ENCODE data around the gene COMMD7. TPM values are rescaled to one million over a fixed set of nuclear protein-coding genes. Genes with fewer than 3 reads are reported as not detected.

The COMMD7 gene
- total and polyA plus RNA-seq, 4 donors = 26.1 to 53.4 (median 43.0) TPM

- Histone ChIP-seq H3K27me3 (ENCODE audit: control insufficient read depth in 3 of 3, insufficient read depth in 3 of 3, low read length in 2 of 3) (no peaks in the 10 kb centered on the region), H3K9me3 (ENCODE audit: control insufficient read depth in 4 of 4, insufficient read depth in 3 of 4, low read length in 3 of 4) (no peaks in the 10 kb centered on the region), H3K36me3 (ENCODE audit: control insufficient read depth in 4 of 4, insufficient read depth in 4 of 4, low read length in 4 of 4) (no peaks in the 10 kb centered on the region), H3K27ac (ENCODE audit: low read depth in 1 of 2, low read length in 1 of 2) (no peak overlapping the region), H3K4me1 (ENCODE audit: control insufficient read depth in 5 of 5, insufficient read depth in 5 of 5, low read length in 5 of 5) (peaks cover 0 to 5% (median 0%) of the 10 kb centered on the region in 5 donors), H3K9ac (ENCODE audit: insufficient read depth in 1 of 2, low read length in 2 of 2) (no peak overlapping the region), H3K4me3 (no peak overlapping the region)
- TF ChIP-seq, protein P1, sequence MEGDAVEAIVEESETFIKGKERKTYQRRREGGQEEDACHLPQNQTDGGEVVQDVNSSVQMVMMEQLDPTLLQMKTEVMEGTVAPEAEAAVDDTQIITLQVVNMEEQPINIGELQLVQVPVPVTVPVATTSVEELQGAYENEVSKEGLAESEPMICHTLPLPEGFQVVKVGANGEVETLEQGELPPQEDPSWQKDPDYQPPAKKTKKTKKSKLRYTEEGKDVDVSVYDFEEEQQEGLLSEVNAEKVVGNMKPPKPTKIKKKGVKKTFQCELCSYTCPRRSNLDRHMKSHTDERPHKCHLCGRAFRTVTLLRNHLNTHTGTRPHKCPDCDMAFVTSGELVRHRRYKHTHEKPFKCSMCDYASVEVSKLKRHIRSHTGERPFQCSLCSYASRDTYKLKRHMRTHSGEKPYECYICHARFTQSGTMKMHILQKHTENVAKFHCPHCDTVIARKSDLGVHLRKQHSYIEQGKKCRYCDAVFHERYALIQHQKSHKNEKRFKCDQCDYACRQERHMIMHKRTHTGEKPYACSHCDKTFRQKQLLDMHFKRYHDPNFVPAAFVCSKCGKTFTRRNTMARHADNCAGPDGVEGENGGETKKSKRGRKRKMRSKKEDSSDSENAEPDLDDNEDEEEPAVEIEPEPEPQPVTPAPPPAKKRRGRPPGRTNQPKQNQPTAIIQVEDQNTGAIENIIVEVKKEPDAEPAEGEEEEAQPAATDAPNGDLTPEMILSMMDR (IDR thresholded peaks at IDR 0.05; ENCODE audit: control extremely low read depth, extremely low read depth) = no peak
- WGBS, 2 donors = 94 to 100% methylated on average over 1 of the region's 1 CpG
- no peak for DNase-seq
- ATAC-seq (ENCODE audit: insufficient read depth, low FRiP score) = no peak
Observed at GRCh38 chr20:32656827-32657226, 86.4 kb downstream of the COMMD7 start.

- Histone ChIP-seq H3K9ac (ENCODE audit: insufficient read depth in 1 of 2, low read length in 2 of 2) (no peak overlapping the region), H3K27ac (ENCODE audit: low read depth in 1 of 2, low read length in 1 of 2) (no peak overlapping the region), H3K9me3 (ENCODE audit: control insufficient read depth in 4 of 4, insufficient read depth in 3 of 4, low read length in 3 of 4) (no peaks in the 10 kb centered on the region), H3K4me1 (ENCODE audit: control insufficient read depth in 5 of 5, insufficient read depth in 5 of 5, low read length in 5 of 5) (peaks cover 0 to 5% (median 0%) of the 10 kb centered on the region in 5 donors), H3K4me3 (no peak overlapping the region), H3K36me3 (ENCODE audit: control insufficient read depth in 4 of 4, insufficient read depth in 4 of 4, low read length in 4 of 4) (no peaks in the 10 kb centered on the region), H3K27me3 (ENCODE audit: control insufficient read depth in 3 of 3, insufficient read depth in 3 of 3, low read length in 2 of 3) (no peaks in the 10 kb centered on the region)
- ATAC-seq (ENCODE audit: insufficient read depth, low FRiP score) = no peak
- TF ChIP-seq, protein P1 (IDR thresholded peaks at IDR 0.05; ENCODE audit: control extremely low read depth, extremely low read depth) = no peak
- no peak for DNase-seq
- WGBS, 2 donors = 72 to 73% methylated on average over 2 of the region's 2 CpGs
Observed at GRCh38 chr20:32655903-32656512, 87.3 kb downstream of the COMMD7 start.

DNA sequence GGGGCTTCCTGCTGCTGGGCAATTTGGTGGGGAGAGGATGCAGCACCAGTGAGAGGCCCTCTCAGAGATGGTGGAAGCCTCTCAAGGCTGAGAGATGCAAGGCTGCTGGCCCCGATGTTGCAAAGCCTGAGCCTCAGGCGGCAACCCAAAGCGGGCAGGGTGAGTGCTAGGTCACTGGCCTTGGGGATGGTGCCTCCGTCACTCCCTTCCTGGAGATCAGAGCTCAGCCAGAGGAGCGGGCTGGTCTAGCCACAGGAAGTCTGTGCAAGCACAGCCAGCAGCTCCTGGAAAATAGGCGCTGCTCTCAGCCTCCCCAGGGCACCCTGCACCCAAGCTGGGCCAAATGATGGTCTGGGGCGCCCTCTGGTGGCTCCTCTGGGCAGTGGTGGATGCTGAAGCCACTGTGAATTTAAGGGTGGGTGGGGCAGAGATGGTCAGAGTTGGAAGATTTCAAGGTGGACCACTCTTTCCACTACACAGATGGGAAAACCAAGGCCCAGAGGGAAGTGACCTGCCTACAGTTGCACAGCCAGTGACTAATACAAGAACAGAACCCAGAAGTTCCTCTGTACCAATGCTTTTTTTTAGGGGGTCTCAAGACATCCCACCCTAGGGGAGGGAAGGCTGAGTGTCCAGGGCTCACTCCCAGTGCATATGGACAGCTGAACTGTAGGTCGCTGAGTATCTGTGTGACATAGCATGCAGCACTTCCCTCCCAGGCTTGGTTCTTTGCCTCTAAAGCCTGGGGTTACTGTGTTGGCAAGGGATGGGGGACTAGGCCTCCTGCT, 90.3 kb downstream of the COMMD7 start:
- Histone ChIP-seq H3K9ac (ENCODE audit: insufficient read depth in 1 of 2, low read length in 2 of 2) (no peak overlapping the region), H3K4me3 (no peak overlapping the region)

More for the DNA sequence above, 90.3 kb downstream of the COMMD7 start:
- H3K9me3 ChIP-seq (ENCODE audit: control insufficient read depth in 4 of 4, insufficient read depth in 3 of 4, low read length in 3 of 4) = no peaks in the 10 kb centered on the region
- H3K4me1 ChIP-seq (ENCODE audit: control insufficient read depth in 5 of 5, insufficient read depth in 5 of 5, low read length in 5 of 5) = peaks cover 0 to 5% (median 0%) of the 10 kb centered on the region in 5 donors
- TF ChIP-seq, protein P1 (IDR thresholded peaks at IDR 0.05; ENCODE audit: control extremely low read depth, extremely low read depth) = peak; percentile 98
- DNase-seq (peak; percentile 85 to 88 (median 86)), ATAC-seq (ENCODE audit: insufficient read depth, low FRiP score) (peak; percentile 91)
- H3K36me3 ChIP-seq (ENCODE audit: control insufficient read depth in 4 of 4, insufficient read depth in 4 of 4, low read length in 4 of 4) = no peaks in the 10 kb centered on the region
- WGBS, 2 donors = 2 to 5% methylated on average over 8 of the region's 8 CpGs
- H3K27ac ChIP-seq (ENCODE audit: low read depth in 1 of 2, low read length in 1 of 2) = no peak overlapping the region
- H3K27me3 ChIP-seq (ENCODE audit: control insufficient read depth in 3 of 3, insufficient read depth in 3 of 3, low read length in 2 of 3) = no peaks in the 10 kb centered on the region

Other genes starting within 250 kb of the COMMD7 start
- 10 to 100 TPM; 15.6 to 20.6 TPM for gene NOL4L, start 158.1 kb downstream of the COMMD7 start, total RNA-seq
- gene NOL4L, start 158.1 kb downstream of the COMMD7 start, polyA plus RNA-seq = 1 to 10 TPM; 7.9 to 8.8 TPM
- gene C20orf203, start 69.5 kb downstream of the COMMD7 start, total RNA-seq = under 1 TPM; 0.06 to 0.17 TPM
- under 1 TPM in 1 of 2 donors, not detected in 1; 0.16 TPM for gene C20orf203, start 69.5 kb downstream of the COMMD7 start, polyA plus RNA-seq
- gene DNMT3B, start 18.9 kb upstream of the COMMD7 start, total RNA-seq = 1 to 10 TPM; 1.0 to 3.1 TPM
- gene DNMT3B, start 18.9 kb upstream of the COMMD7 start, polyA plus RNA-seq = under 1 TPM; 0.31 to 0.79 TPM
- 10 to 100 TPM; 78.5 to 90.6 TPM for gene MAPRE1, start 76.5 kb upstream of the COMMD7 start, total RNA-seq
- 10 to 100 TPM; 26.7 to 77.3 TPM for gene MAPRE1, start 76.5 kb upstream of the COMMD7 start, polyA plus RNA-seq
- gene EFCAB8, start 115.5 kb upstream of the COMMD7 start, total RNA-seq = under 1 TPM; 0.57 to 0.83 TPM
- gene EFCAB8, start 115.5 kb upstream of the COMMD7 start, polyA plus RNA-seq = under 1 TPM; 0.08 to 0.35 TPM